ENCODE results near the gene DAP. TPM values are rescaled to one million over a fixed set of nuclear protein-coding genes. Genes with fewer than 3 reads are reported as not detected.

The DAP gene
- total RNA-seq, 1 donor from 2014 or later: 102 TPM

DNA sequence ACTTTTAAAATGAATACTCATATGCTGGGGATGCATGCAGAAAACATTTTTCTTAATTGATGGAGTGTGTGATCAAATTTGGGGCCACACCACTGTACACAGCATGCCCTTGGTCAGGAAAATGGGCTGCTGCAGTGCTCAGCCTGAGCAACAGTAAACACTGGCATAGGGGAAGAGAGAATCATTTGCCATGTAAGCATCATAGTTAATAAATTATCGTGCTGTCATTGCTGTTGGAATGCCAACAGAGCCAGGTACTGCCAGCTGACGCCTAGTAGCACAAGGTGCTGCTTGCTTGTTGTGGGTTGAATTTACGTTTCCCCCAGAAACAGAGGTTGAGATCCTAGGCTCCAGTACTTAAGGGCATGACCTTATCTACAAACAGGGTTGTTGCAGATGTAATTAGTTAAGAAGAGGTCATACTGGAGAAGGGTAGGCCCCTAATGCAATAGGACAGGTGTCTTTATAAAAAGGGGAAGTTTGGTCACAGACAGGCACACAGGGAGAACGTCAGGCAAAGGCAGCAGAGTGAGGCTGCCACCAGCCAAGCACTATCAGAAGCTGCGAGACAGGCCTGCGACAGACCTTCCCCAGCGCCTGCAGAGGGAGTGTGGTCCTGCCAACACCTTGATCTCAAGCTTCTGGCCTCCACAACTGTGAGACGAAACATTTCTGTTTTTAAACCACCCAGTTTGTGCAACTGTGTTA is 25.3 kb downstream of the DAP start:
- no peaks in the 10 kb centered on the region for H3K9me3 Mint-ChIP-seq
- H3K36me3 Mint-ChIP-seq: peaks cover 52% of the 10 kb centered on the region
- TF ChIP-seq, protein P1, sequence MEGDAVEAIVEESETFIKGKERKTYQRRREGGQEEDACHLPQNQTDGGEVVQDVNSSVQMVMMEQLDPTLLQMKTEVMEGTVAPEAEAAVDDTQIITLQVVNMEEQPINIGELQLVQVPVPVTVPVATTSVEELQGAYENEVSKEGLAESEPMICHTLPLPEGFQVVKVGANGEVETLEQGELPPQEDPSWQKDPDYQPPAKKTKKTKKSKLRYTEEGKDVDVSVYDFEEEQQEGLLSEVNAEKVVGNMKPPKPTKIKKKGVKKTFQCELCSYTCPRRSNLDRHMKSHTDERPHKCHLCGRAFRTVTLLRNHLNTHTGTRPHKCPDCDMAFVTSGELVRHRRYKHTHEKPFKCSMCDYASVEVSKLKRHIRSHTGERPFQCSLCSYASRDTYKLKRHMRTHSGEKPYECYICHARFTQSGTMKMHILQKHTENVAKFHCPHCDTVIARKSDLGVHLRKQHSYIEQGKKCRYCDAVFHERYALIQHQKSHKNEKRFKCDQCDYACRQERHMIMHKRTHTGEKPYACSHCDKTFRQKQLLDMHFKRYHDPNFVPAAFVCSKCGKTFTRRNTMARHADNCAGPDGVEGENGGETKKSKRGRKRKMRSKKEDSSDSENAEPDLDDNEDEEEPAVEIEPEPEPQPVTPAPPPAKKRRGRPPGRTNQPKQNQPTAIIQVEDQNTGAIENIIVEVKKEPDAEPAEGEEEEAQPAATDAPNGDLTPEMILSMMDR (conservative IDR thresholded peaks at IDR 0.05): no peak
- peaks cover 13% of the 10 kb centered on the region for H3K4me1 Mint-ChIP-seq (ENCODE audit: unreplicated experiment)
- no peak overlapping the region for H3K4me3 Mint-ChIP-seq
- no peak overlapping the region for H3K27ac Mint-ChIP-seq
- H3K27me3 Mint-ChIP-seq: no peaks in the 10 kb centered on the region
- DNase-seq (ENCODE audit: extremely low spot score, unreplicated experiment): no peak

DNA sequence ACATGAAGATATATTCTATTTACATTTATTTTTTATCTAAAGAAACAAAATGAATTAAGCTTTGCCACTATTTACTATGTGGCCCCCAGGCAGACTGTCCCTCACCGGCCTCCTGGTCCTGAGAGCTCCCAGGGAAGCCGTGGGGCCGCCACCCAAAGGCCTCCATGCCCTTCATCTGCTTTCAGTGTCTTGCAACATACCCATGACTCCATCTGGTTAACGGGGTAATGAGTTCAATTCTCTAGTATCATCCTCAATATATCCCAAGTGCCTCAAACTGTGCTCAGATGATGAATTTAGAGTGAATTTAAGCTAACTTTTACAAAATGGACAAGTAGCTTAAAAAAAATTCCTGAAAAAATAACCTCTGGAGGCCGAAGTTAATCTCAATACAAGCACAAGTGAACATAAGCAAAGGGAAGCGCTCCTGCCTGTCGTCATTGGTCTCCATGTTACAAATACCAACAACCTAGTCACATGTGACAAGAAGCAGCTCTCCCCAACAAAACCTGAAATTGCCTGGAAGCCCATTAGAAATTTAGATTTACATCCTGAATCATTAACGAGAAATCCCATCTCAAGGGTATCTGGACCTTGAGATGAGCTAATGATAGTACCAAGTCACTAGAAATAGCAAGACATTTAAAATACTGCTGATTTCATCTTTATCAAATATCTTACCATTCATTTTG is 26.1 kb downstream of the DAP start:
- peaks cover 13% of the 10 kb centered on the region for H3K4me1 Mint-ChIP-seq (ENCODE audit: unreplicated experiment)

DNA sequence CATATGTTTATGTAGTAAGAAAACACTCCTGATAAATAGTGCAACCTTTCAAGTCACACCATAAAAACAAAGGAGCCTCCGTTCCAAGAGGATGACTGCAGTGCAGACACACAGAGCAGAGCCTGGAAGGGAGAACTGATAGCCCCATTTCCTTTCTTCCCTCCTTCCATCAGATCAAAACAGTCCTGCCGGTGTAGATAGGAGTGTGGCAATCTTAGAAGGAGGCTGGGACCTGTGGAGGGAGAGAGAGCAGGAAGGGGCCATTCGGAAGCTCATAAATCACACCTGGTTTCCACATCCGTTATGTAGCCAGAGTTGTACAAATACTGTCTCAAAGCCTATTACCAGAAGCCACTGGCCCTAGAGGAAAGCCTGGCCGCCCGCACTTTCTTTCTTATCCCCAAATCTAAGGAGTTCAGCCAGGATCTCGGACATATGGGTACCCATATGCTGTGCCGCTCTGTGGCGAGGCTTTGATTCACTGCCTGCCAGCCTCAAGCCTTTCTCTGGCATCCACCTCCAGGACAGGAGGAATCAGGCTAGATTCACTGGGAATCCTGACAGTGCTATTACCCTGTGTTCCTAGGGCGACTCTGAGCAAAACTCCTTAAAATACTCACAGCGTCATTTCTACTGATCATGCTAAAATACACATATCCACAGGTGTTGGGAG is 26.9 kb downstream of the DAP start:
- Mint-ChIP-seq H3K4me1 (ENCODE audit: unreplicated experiment) (peaks cover 18% of the 10 kb centered on the region), H3K36me3 (peaks cover 43% of the 10 kb centered on the region), H3K4me3 (no peak overlapping the region), H3K27ac (no peak overlapping the region), H3K27me3 (no peaks in the 10 kb centered on the region), H3K9me3 (no peaks in the 10 kb centered on the region)
- TF ChIP-seq, protein P1 (conservative IDR thresholded peaks at IDR 0.05): no peak
- no peak for DNase-seq (ENCODE audit: extremely low spot score, unreplicated experiment)

More for the DNA sequence above, 26.1 kb downstream of the DAP start:
- no peaks in the 10 kb centered on the region for H3K27me3 Mint-ChIP-seq
- no peak overlapping the region for H3K27ac Mint-ChIP-seq
- DNase-seq (ENCODE audit: extremely low spot score, unreplicated experiment): no peak
- TF ChIP-seq, protein P1 (conservative IDR thresholded peaks at IDR 0.05): no peak
- peaks cover 44% of the 10 kb centered on the region for H3K36me3 Mint-ChIP-seq
- H3K9me3 Mint-ChIP-seq: no peaks in the 10 kb centered on the region
- no peak overlapping the region for H3K4me3 Mint-ChIP-seq

DNA sequence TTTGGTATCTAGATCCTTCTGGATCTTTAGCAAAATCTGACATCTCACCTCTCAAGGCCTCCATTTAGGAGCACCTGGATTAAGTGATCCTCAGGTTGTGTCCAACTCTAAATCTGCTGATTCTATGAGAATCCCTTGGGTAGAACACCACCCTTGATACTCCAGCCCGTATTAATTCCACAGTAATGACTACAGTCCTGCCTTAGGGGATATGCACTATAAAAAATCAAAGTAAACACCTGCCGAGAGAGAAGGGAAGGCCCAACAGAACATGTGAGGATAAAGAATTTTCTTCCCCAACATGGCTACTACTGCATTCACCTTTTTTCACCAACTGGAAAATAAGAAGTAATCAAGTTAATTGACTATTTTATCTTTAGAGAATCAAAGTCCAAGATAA is 27.6 kb downstream of the DAP start:
- Mint-ChIP-seq H3K4me3 (no peak overlapping the region), H3K27ac (no peak overlapping the region), H3K27me3 (no peaks in the 10 kb centered on the region), H3K36me3 (peaks cover 42% of the 10 kb centered on the region), H3K9me3 (no peaks in the 10 kb centered on the region), H3K4me1 (ENCODE audit: unreplicated experiment) (peaks cover 20% of the 10 kb centered on the region)
- no peak for DNase-seq (ENCODE audit: extremely low spot score, unreplicated experiment)
- TF ChIP-seq, protein P1 (conservative IDR thresholded peaks at IDR 0.05): no peak

DNA sequence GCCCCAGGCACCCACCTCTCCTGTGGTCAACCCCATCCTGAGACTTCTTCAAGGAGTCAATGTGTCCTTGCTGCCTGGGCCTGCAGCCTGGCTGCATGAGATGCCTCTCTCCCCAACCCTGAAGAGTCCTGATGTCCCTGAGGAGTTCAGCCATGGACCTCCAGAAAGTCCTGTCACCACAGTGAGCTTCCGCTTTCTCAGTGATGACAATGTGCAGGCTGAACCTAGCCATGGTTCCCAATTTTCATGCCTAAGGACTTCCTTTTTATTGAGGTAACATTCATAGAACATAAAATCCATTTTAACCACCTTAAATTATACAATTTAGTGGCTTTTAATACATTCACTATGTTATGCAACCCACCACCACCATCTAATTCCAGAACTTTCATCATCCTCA is 29.1 kb downstream of the DAP start:
- Mint-ChIP-seq H3K9me3 (no peaks in the 10 kb centered on the region), H3K27ac (no peak overlapping the region), H3K4me3 (no peak overlapping the region), H3K27me3 (no peaks in the 10 kb centered on the region), H3K4me1 (ENCODE audit: unreplicated experiment) (peaks cover 20% of the 10 kb centered on the region), H3K36me3 (peaks cover 44% of the 10 kb centered on the region)
- no peak for DNase-seq (ENCODE audit: extremely low spot score, unreplicated experiment)
- TF ChIP-seq, protein P1 (conservative IDR thresholded peaks at IDR 0.05): no peak

Measured in type B pancreatic cell (in vitro differentiated cells).